HG02798 (cell line): ENCODE data around the gene MAFB.

Source experiments
- ATAC-seq: cut with Tn5 transposase; IDR thresholded peaks from one replicate; pipeline ENCODE4 v1.9.1; 2021; ENCODE audit warnings: mild to moderate bottlenecking; ENCODE audit not compliant: unreplicated experiment, poor library complexity

The MAFB gene

GRCh38 chr20:40704828-40705227, 15.8 kb upstream of the MAFB start:
- no peak for ATAC-seq

- no peak for ATAC-seq
Measured at GRCh38 chr20:40703975-40704530, 15.0 kb upstream of the MAFB start.

- no peak for ATAC-seq
Measured at GRCh38 chr20:40702504-40702903, 13.5 kb upstream of the MAFB start.

GRCh38 chr20:40698744-40699143, 9.7 kb upstream of the MAFB start:
- no peak for ATAC-seq

- ATAC-seq = no peak
Measured at GRCh38 chr20:40698281-40698680, 9.2 kb upstream of the MAFB start.

- ATAC-seq = no peak
Measured at GRCh38 chr20:40697541-40697940, 8.5 kb upstream of the MAFB start.

GRCh38 chr20:40695214-40695613, 6.2 kb upstream of the MAFB start:
- no peak for ATAC-seq

GRCh38 chr20:40694246-40694645, 5.2 kb upstream of the MAFB start:
- ATAC-seq = no peak

GRCh38 chr20:40692240-40693011, 3.4 kb upstream of the MAFB start:
- ATAC-seq = no peak

GRCh38 chr20:40691566-40692239, 2.7 kb upstream of the MAFB start:
- no peak for ATAC-seq

- no peak for ATAC-seq
Measured at GRCh38 chr20:40690836-40691565, 2.0 kb upstream of the MAFB start.

GRCh38 chr20:40689943-40690835, 1.2 kb upstream of the MAFB start:
- ATAC-seq = peak; percentile 64

GRCh38 chr20:40688129-40689099, 622 bp downstream of the MAFB start:
- ATAC-seq = no peak

GRCh38 chr20:40687384-40688128, 1.5 kb downstream of the MAFB start:
- ATAC-seq = no peak

GRCh38 chr20:40686893-40687292, 2.1 kb downstream of the MAFB start:
- no peak for ATAC-seq

GRCh38 chr20:40686434-40686882, 2.6 kb downstream of the MAFB start:
- ATAC-seq = no peak

GRCh38 chr20:40685349-40685748, 3.7 kb downstream of the MAFB start:
- ATAC-seq = no peak

GRCh38 chr20:40683894-40684268, 5.2 kb downstream of the MAFB start:
- ATAC-seq = no peak
